Fibroblast of mammary gland (primary cell): ENCODE results near the gene EPC1.
"Not testable (repeated sequence)": the region's sequence is repeated elsewhere in the genome, so short reads cannot be mapped to it uniquely, and the experiment has no call there.

Source experiments
- DNase-seq: peaks from one replicate; pipeline ENCODE4 v3.0.0-alpha.2; 2010; ENCODE audit warnings: low read depth
- H3K4me3 ChIP-seq: 2 replicates; pipeline ENCODE4 v1.5.1; 2011; ENCODE audit warnings: low read depth, mild to moderate bottlenecking, low read length, moderate library complexity; ENCODE audit not compliant: control insufficient read depth
- TF ChIP-seq, protein P1 (sequence below): conservative IDR thresholded peaks from 2 replicates; pipeline ENCODE4 v1.5.1; 2011; ENCODE audit warnings: low read depth, low read length, inconsistent platforms; ENCODE audit not compliant: control insufficient read depth, insufficient read depth

EPC1 gene

DNA sequence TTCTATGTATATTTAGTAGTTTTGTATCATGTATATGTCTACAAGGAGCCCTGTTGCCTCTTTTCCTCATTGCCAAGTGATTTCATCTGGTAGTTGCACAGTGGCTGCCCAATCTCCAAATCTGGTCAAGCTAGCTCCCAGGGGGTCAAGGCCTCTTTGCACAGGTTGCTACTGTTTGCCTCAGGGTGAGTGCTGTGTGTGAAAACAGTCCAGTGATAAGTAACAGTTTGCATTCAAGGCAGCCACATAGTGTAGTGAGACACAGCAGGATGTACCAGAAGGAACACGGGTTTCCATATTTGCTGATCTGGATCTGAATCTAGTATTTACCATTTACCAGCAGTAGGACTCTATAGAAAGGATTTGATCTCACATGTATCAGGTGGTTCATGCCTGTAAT lies 13.3 kb upstream of the EPC1 start:
- no peak for DNase-seq
- TF ChIP-seq, protein P1, sequence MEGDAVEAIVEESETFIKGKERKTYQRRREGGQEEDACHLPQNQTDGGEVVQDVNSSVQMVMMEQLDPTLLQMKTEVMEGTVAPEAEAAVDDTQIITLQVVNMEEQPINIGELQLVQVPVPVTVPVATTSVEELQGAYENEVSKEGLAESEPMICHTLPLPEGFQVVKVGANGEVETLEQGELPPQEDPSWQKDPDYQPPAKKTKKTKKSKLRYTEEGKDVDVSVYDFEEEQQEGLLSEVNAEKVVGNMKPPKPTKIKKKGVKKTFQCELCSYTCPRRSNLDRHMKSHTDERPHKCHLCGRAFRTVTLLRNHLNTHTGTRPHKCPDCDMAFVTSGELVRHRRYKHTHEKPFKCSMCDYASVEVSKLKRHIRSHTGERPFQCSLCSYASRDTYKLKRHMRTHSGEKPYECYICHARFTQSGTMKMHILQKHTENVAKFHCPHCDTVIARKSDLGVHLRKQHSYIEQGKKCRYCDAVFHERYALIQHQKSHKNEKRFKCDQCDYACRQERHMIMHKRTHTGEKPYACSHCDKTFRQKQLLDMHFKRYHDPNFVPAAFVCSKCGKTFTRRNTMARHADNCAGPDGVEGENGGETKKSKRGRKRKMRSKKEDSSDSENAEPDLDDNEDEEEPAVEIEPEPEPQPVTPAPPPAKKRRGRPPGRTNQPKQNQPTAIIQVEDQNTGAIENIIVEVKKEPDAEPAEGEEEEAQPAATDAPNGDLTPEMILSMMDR = no peak
- no peak overlapping the region for H3K4me3 ChIP-seq

DNA sequence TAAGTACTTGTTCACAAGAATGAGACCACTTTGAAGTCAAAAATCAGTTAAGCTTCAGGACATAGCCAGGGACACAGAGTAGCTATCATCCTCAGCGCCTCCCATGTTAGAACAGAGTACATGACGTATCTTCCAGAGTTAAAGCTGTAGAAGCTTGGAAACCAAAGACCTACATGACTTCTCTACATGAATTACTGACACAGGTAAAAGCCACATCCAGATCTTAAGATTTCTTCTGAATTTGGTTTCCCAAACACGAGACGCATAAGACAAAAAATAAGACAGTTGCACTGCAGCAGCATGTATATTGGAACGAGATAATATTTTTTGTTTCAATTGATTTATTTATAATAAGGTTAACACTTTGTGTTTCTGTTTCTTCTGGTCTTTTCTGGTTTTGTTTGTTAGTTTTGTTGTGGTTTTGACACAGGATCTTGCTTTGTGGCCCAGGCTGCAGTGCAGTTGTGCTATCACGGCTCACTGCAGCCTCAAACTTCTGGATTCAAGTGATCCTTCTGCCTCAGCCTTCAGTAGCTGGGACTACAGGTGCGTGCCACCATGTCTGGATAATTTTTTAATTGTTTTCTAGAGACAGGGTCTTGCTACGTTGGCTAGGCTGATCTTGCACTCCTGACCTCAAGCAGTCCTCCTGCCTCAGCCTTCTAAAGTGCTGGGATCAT lies 10.2 kb upstream of the EPC1 start:
- DNase-seq = no peak
- no peak overlapping the region for H3K4me3 ChIP-seq
- TF ChIP-seq, protein P1 = no peak

DNA sequence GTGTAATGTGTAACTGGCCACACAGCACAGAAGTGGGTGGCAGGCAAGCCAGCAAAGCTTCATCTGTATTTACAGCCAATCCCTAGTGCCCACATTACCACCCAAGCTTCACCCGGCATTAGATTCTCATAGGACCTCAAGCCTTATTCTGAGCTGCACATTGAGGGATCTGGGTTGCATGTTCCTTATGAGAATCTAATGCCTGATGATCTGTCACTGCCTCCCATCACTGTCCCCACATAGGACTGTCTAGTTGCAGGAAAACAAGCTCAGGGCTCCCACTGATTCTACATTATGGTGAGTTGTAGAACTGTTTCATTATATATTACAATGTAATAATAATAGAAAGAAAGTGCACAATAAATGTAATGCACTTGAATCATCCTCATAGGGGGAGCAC lies 7.7 kb upstream of the EPC1 start:
- DNase-seq, H3K4me3 ChIP-seq: not testable (repeated sequence)

DNA sequence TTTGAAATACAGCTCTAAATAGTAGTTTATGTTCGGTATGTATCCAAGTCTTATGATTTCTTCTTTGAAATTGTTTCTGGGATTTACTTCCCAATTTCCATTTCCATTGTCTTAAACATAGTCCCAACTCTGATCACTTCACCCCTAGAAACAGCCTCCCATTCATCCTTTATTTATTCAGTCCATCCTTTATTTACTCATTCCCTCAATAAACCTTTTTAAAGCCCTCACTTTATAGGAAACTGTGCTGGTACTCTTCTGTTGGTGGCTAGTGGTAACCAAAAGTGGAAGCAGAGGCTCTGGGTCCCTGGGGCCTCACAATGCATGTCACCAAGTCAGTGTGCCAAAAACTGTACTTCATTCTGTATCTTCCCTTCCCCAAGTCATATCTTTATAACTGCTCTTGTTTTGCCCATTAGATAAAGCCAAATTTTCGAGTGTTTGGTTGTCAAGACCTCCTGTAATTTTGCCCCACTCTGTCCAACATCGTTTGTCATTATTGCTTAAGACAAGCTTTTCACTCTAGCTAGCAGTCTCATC lies 3.9 kb upstream of the EPC1 start:
- no peak for DNase-seq
- TF ChIP-seq, protein P1 = no peak
- no peak overlapping the region for H3K4me3 ChIP-seq

DNA sequence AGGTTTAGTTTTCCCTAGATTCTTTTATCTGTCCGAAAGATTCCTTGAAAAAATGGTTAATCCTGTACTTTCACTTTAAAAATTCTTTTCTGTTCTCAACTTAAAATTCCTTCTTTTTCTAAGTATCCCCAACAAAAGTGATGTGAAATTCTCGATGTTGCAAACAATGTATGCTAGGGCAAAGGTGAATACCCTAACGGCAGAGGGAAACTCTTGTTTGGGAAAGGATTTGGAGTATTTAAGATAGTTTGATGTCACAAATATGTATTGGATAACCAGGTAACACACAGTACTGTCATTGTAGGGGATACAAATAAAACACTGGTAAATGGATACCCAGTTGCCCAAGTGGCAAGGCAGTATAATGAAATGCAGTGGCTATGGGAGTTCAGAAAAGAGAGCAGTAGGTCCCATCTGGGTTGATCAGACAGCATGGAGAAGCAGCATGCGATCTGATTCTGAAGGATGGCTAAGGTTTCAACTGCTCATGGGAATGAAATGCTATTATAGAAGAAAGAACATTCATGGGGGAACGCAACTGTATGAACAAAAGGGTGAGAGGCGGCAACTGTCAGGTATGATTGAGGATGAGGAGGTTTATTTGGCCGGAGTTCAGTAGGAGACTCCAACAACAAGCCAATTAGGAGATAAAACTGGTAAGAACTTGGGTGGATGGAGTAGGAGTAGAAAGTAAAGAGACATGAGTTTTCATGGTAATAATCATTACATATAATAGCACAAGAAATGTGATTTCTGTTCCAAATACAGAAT lies 3.2 kb upstream of the EPC1 start:
- no peak overlapping the region for H3K4me3 ChIP-seq
- no peak for DNase-seq
- TF ChIP-seq, protein P1 = no peak

DNA sequence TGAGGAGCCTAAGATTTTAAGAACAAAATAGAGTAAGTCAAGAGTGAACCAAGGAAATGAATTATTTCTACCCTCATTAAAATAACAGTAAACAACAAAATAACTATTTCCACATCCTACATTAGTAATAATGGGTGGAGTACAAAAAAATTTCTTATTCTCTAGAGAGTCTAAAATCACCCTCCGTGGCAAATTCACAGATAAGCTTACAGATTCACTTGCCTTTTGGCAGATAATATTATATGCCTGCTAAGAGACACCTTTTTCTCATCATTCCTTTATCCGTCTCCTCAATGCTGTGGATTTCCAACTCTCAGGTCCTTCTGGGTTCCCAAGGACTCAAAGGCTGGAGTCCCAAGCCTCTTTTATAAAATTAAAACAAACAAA lies 2.2 kb upstream of the EPC1 start:
- TF ChIP-seq, protein P1 = no peak
- no peak overlapping the region for H3K4me3 ChIP-seq
- DNase-seq = no peak
